Measurements from ENCODE around the gene ANGEL2. TPM values are rescaled to one million over a fixed set of nuclear protein-coding genes. Genes with fewer than 3 reads are reported as not detected.

Gene ANGEL2
- total RNA-seq, 6 experiments from 2014 or later: 12.1 to 23.2 (median 15.2) TPM

DNA sequence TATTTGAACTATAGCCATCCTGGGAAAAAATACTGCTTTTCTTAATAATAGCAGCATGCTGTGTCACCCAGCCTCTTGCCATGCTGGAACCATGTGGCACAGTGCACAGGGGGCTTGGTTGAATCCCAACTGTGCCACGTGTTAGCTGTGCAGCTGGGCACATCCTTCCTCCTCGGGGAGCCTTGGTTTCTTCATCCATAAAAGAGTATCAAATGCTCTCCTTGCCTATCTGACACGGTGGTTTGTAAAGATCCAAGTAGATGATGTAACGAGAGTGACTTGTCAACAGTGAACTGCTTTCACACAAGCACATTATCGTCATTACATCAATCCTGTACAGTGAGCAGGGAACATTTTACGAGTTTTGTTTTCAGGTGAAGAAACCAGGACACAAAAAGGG is 41.0 kb downstream of the ANGEL2 start:
- Histone ChIP-seq H3K27me3 (no peaks in the 10 kb centered on the region), H3K4me1 (no peaks in the 10 kb centered on the region), H3K36me3 (no peaks in the 10 kb centered on the region), H3K27ac (no peak overlapping the region), H3K4me3 (no peak overlapping the region), H3K9me3 (no peaks in the 10 kb centered on the region)
- intact Hi-C loops (cut with DNase I): no loop called here
- 71% methylated on average over 6 of the region's 6 CpGs for WGBS (ENCODE audit: insufficient coverage, low coverage, low lambda C conversion rate, missing lambda C conversion rate)
- ATAC-seq (no peak), DNase-seq (peak in 1 of 3 donors; percentile 14)
- TF ChIP-seq, protein P1, sequence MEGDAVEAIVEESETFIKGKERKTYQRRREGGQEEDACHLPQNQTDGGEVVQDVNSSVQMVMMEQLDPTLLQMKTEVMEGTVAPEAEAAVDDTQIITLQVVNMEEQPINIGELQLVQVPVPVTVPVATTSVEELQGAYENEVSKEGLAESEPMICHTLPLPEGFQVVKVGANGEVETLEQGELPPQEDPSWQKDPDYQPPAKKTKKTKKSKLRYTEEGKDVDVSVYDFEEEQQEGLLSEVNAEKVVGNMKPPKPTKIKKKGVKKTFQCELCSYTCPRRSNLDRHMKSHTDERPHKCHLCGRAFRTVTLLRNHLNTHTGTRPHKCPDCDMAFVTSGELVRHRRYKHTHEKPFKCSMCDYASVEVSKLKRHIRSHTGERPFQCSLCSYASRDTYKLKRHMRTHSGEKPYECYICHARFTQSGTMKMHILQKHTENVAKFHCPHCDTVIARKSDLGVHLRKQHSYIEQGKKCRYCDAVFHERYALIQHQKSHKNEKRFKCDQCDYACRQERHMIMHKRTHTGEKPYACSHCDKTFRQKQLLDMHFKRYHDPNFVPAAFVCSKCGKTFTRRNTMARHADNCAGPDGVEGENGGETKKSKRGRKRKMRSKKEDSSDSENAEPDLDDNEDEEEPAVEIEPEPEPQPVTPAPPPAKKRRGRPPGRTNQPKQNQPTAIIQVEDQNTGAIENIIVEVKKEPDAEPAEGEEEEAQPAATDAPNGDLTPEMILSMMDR (IDR thresholded peaks at IDR 0.05): no peak
- no peak for TF ChIP-seq POLR2A (IDR thresholded peaks at IDR 0.05)

DNA sequence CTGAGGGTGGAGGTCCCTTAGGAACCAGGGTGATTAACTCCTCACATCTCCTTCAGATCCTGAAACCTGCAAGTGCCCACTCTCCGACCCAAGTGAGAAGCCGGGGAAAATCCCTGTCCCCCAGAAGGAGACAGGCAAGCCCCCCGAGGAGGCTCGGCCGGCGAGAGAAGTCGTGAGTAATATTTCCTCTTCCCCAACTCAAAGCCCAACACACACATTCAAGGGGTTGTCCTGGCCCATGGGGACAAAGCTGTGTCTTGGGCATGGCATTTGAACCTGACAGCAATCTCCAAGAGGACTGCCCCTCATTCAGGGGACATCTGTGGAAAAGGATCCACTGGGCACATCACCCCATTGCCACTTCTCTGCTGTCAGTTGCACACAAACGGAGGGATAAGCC is 41.8 kb downstream of the ANGEL2 start:
- Histone ChIP-seq H3K36me3 (no peaks in the 10 kb centered on the region), H3K27ac (no peak overlapping the region), H3K4me1 (no peaks in the 10 kb centered on the region), H3K27me3 (no peaks in the 10 kb centered on the region), H3K4me3 (no peak overlapping the region), H3K9me3 (no peaks in the 10 kb centered on the region)
- intact Hi-C loops (cut with DNase I): no loop called here
- ATAC-seq (no peak), DNase-seq (peak in 1 of 3 donors; percentile 16)
- 69% methylated on average over 8 of the region's 8 CpGs for WGBS (ENCODE audit: insufficient coverage, low coverage, low lambda C conversion rate, missing lambda C conversion rate)
- no peak for TF ChIP-seq POLR2A (IDR thresholded peaks at IDR 0.05)

DNA sequence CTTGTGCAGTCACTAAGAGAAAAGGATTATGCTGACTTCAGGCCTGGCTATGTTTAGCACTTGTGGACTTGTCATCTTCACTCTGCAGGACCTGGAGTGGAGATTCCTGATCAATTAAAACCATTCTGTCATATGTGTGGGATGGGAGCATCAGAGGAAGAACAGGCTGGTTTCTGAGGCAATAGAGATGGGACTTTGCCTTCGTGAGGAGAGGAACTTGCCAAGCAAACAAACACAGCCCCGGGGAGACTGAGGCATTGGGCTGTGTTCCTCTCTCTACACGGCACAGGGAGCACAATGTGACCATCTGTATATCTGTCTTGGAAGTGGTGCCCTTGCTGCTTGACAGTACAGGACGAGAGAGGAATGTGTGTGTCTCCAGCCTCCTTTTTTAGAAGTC is 42.2 kb downstream of the ANGEL2 start:
- intact Hi-C loops (cut with DNase I): no loop called here
- Histone ChIP-seq H3K4me3 (no peak overlapping the region), H3K27me3 (no peaks in the 10 kb centered on the region), H3K36me3 (no peaks in the 10 kb centered on the region), H3K27ac (no peak overlapping the region), H3K4me1 (no peaks in the 10 kb centered on the region), H3K9me3 (no peaks in the 10 kb centered on the region)
- DNase-seq (no peak), ATAC-seq (no peak)
- TF ChIP-seq, protein P1 (IDR thresholded peaks at IDR 0.05): no peak
- no peak for TF ChIP-seq POLR2A (IDR thresholded peaks at IDR 0.05)
- WGBS (ENCODE audit: insufficient coverage, low coverage, low lambda C conversion rate, missing lambda C conversion rate): 62% methylated on average over 3 of the region's 4 CpGs

DNA sequence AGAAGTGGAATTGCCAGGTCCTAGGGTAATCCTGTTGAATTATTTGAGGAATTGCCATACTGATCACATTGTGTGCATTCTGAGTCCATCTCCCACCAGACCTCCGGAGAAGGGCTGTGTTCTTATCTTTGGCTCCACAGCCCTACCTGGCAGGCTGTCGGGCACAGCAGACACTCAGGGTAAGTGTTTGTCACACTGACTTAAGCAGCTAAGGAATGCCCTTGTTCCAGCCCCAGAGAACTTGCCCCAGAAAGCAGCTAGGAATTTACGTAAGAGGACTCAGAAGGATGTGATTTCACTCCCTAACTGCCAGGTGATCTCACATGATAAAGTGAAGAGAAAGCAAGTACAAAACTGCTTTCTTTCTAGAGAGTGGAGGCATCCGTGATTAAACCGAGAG is 44.4 kb downstream of the ANGEL2 start:
- Histone ChIP-seq H3K4me3 (no peak overlapping the region), H3K9me3 (no peaks in the 10 kb centered on the region), H3K27me3 (no peaks in the 10 kb centered on the region), H3K27ac (no peak overlapping the region), H3K4me1 (no peaks in the 10 kb centered on the region), H3K36me3 (no peaks in the 10 kb centered on the region)
- DNase-seq (peak in 1 of 3 donors; percentile 1), ATAC-seq (no peak)
- intact Hi-C loops (cut with DNase I): no loop called here
- WGBS (ENCODE audit: insufficient coverage, low coverage, low lambda C conversion rate, missing lambda C conversion rate): 78% methylated on average over 4 of the region's 5 CpGs
- TF ChIP-seq, protein P1 (IDR thresholded peaks at IDR 0.05): no peak
- TF ChIP-seq POLR2A (IDR thresholded peaks at IDR 0.05): no peak

DNA sequence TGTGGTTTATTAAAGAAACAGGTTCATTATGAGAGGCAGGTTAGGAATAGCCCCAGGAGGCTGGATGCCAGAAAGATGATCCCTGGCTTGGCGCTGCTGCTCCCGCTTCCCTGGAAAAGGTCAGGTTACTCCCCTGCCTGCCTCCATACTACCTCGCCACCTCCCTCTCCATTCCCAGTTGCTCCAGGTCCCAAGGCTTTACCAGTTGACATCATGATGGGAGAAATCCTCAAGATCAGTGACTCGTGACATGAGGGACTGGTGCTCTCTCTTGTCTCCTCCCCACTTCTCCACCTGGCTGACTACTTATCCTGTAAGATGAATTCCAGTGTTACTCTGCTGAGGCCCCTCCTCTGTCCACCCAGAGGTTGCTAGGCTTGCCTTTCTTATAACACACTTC is 45.6 kb downstream of the ANGEL2 start:
- intact Hi-C loops (cut with DNase I): no loop called here
- no peak for ATAC-seq
- Histone ChIP-seq H3K36me3 (no peaks in the 10 kb centered on the region), H3K9me3 (no peaks in the 10 kb centered on the region), H3K27ac (no peak overlapping the region), H3K4me3 (no peak overlapping the region), H3K27me3 (no peaks in the 10 kb centered on the region), H3K4me1 (no peaks in the 10 kb centered on the region)
- peak in 1 of 3 donors; percentile 17 for DNase-seq
- TF ChIP-seq, protein P1 (IDR thresholded peaks at IDR 0.05): no peak
- no peak for TF ChIP-seq POLR2A (IDR thresholded peaks at IDR 0.05)
- 86% methylated on average over 1 of the region's 4 CpGs for WGBS (ENCODE audit: insufficient coverage, low coverage, low lambda C conversion rate, missing lambda C conversion rate)
